HEK293 (cell line): ENCODE measurements around the gene PLOD3.
A peak's percentile ranks its signal among the peaks of the same experiment; 100 is the strongest.

ENCODE experiments used
- CTCF ChIA-PET: fragments of 350-600 bp; formaldehyde crosslinking; extraction: SDS; loops from one replicate; lab custom pipeline; 2021; ENCODE audit warnings: antibody characterized with exemption; lab: Yijun Ruan, JAX
- POLR2A ChIA-PET: fragments of 300-600 bp; formaldehyde crosslinking; extraction: SDS; loops from one replicate; lab custom pipeline; 2020; ENCODE audit warnings: antibody characterized with exemption, inconsistent platforms; lab: Yijun Ruan, JAX
- H3K27ac ChIP-seq: fragments of 200-500 bp; sonication (Bioruptor generic); 2 replicates; pipeline ENCODE4 v1.5.1; 2014; ENCODE audit warnings: low read depth, low read length, control low read depth, inconsistent platforms; ENCODE audit errors: extremely low read depth
- H3K36me3 ChIP-seq, 2 experiments: fragments of 200-500 bp in 1 of 2; sonication (Bioruptor generic) in 1 of 2; 1 replicate in 1 of 2; 2 replicates in 1 of 2; pipeline ENCODE4 v1.5.1; 2014 to 2017; ENCODE audit warnings: inconsistent platforms in 2 of 2, low read length in 2 of 2; ENCODE audit not compliant: control insufficient read depth in 2 of 2, insufficient read depth in 1 of 2
- H3K4me1 ChIP-seq: fragments of 200-500 bp; sonication (Bioruptor generic); 2 replicates; pipeline ENCODE4 v1.5.1; 2014; ENCODE audit warnings: mild to moderate bottlenecking, low read length, inconsistent platforms; ENCODE audit not compliant: control insufficient read depth, insufficient read depth
- H3K4me3 ChIP-seq: 2 replicates; pipeline ENCODE4 v1.5.1; 2011; ENCODE audit warnings: low read depth, mild to moderate bottlenecking, control low read depth, low read length, moderate library complexity
- H3K9me3 ChIP-seq: fragments of 200-500 bp; sonication (Bioruptor generic); 2 replicates; pipeline ENCODE4 v1.5.1; 2014; ENCODE audit warnings: low read depth, low read length, inconsistent platforms; ENCODE audit not compliant: control insufficient read depth, insufficient read depth
- MEIS1 ChIP-seq: sonication (generic); formaldehyde crosslinking; IDR thresholded peaks from 2 replicates; pipeline ENCODE4 v1.8.1; 2022; ENCODE audit warnings: missing genetic modification reagents, mild to moderate bottlenecking, borderline replicate concordance
- OSR2 ChIP-seq: fragments of 450-650 bp; formaldehyde crosslinking; IDR thresholded peaks from 2 replicates; pipeline ENCODE4 v1.5.1; 2016; ENCODE audit warnings: missing biosample characterization, missing genetic modification characterization
- REPIN1 ChIP-seq: fragments of 450-650 bp; formaldehyde crosslinking; IDR thresholded peaks from 2 replicates; pipeline ENCODE4 v1.5.1; 2017; ENCODE audit warnings: missing biosample characterization, missing genetic modification characterization, low read depth
- SALL2 ChIP-seq: fragments of 450-650 bp; formaldehyde crosslinking; IDR thresholded peaks from 2 replicates; pipeline ENCODE4 v1.5.0; 2017; ENCODE audit warnings: missing biosample characterization, mild to moderate bottlenecking, missing genetic modification characterization, borderline replicate concordance
- SCRT1 ChIP-seq: fragments of 450-650 bp; formaldehyde crosslinking; IDR thresholded peaks from 2 replicates; pipeline ENCODE4 v1.5.1; 2016; ENCODE audit warnings: missing biosample characterization, missing genetic modification characterization, borderline replicate concordance
- ZNF114 ChIP-seq: fragments of 450-650 bp; formaldehyde crosslinking; IDR thresholded peaks from 2 replicates; pipeline ENCODE4 v1.5.0; 2017; ENCODE audit warnings: missing biosample characterization, missing genetic modification characterization
- ZNF248 ChIP-seq: fragments of 450-650 bp; formaldehyde crosslinking; IDR thresholded peaks from 2 replicates; pipeline ENCODE4 v1.5.1; 2017; ENCODE audit warnings: missing biosample characterization, missing genetic modification characterization
- ZNF37A ChIP-seq: fragments of 450-650 bp; IDR thresholded peaks from 2 replicates; pipeline ENCODE4 v1.5.1; 2018; ENCODE audit warnings: missing biosample characterization, missing genetic modification characterization
- ZNF585B ChIP-seq: fragments of 450-650 bp; formaldehyde crosslinking; IDR thresholded peaks from 2 replicates; pipeline ENCODE4 v1.5.1; 2016; ENCODE audit warnings: missing biosample characterization, missing genetic modification characterization
- ZNF596 ChIP-seq: fragments of 450-650 bp; IDR thresholded peaks from 2 replicates; pipeline ENCODE4 v1.5.0; 2018; ENCODE audit warnings: missing biosample characterization, mild to moderate bottlenecking, missing genetic modification characterization, moderate library complexity
- ZNF610 ChIP-seq: fragments of 450-650 bp; formaldehyde crosslinking; IDR thresholded peaks from 2 replicates; pipeline ENCODE4 v1.5.1; 2016; ENCODE audit warnings: missing biosample characterization, missing genetic modification characterization, borderline replicate concordance
- ZNF621 ChIP-seq: fragments of 450-650 bp; formaldehyde crosslinking; IDR thresholded peaks from 2 replicates; pipeline ENCODE4 v1.5.1; 2017; ENCODE audit warnings: missing biosample characterization, missing genetic modification characterization
- ZNF664 ChIP-seq: fragments of 450-650 bp; formaldehyde crosslinking; IDR thresholded peaks from 2 replicates; pipeline ENCODE4 v1.5.1; 2016; ENCODE audit warnings: missing biosample characterization, missing genetic modification characterization
- ZNF701 ChIP-seq: fragments of 450-650 bp; formaldehyde crosslinking; IDR thresholded peaks from 2 replicates; pipeline ENCODE4 v1.5.1; 2016; ENCODE audit warnings: missing biosample characterization, missing genetic modification characterization
- ZNF785 ChIP-seq: fragments of 450-650 bp; formaldehyde crosslinking; IDR thresholded peaks from 2 replicates; pipeline ENCODE4 v1.5.1; 2016; ENCODE audit warnings: missing biosample characterization, missing genetic modification characterization
- ZNF830 ChIP-seq: fragments of 450-650 bp; IDR thresholded peaks from 2 replicates; pipeline ENCODE4 v1.5.0; 2018; ENCODE audit warnings: missing biosample characterization, missing genetic modification characterization, low read depth, mild to moderate bottlenecking, moderate library complexity
- ZSCAN16 ChIP-seq: fragments of 450-650 bp; formaldehyde crosslinking; IDR thresholded peaks from 2 replicates; pipeline ENCODE4 v1.5.1; 2016; ENCODE audit warnings: missing biosample characterization, missing genetic modification characterization
- ZSCAN30 ChIP-seq: fragments of 450-650 bp; IDR thresholded peaks from 2 replicates; pipeline ENCODE4 v1.5.1; 2018; ENCODE audit warnings: missing biosample characterization, mild to moderate bottlenecking, missing genetic modification characterization, moderate library complexity
- TF ChIP-seq, protein P1 (sequence below): fragments of 450-650 bp; IDR thresholded peaks from 2 replicates; pipeline ENCODE4 v1.5.1; 2018; ENCODE audit warnings: missing biosample characterization, missing genetic modification characterization
- TF ChIP-seq, protein P2 (sequence below): fragments of 450-650 bp; formaldehyde crosslinking; IDR thresholded peaks from 2 replicates; pipeline ENCODE4 v1.5.1; 2017; ENCODE audit warnings: missing biosample characterization, missing genetic modification characterization
- TF ChIP-seq, protein P3 (sequence below): fragments of 450-650 bp; formaldehyde crosslinking; IDR thresholded peaks from 2 replicates; pipeline ENCODE4 v1.5.1; 2016; ENCODE audit warnings: missing biosample characterization, missing genetic modification characterization
- TF ChIP-seq, protein P4 (sequence below): fragments of 450-650 bp; formaldehyde crosslinking; IDR thresholded peaks from 2 replicates; pipeline ENCODE4 v1.5.1; 2016; ENCODE audit warnings: missing biosample characterization, missing genetic modification characterization

Gene PLOD3

DNA sequence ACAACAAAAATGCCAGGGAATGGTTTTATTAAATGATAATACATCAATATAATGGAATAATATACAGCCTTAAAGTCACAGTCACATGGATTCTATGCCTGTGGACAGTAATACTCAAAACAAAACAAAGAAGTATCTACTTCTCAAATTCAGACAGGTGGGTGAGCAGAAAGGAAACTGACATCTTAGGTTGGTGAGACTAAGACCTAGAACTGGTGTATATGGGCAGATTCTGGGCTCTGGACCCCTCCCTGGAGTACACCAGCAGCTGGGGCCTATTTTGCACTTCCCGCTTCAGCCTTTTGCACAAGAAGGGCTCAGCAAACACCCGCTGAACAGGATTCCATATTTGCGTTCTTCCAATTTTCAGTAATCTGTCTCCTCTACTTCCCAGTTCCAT, 32.9 kb upstream of the PLOD3 start:
- Histone ChIP-seq H3K4me3 (no peak overlapping the region), H3K27ac (no peak overlapping the region), H3K4me1 (peaks cover 2% of the 10 kb centered on the region; the same call in 1 of the 2 replicates), H3K9me3 (no peaks in the 10 kb centered on the region), H3K36me3 (peaks cover 0 to 9% of the 10 kb centered on the region in 2 experiments; a peak in 2 of 3 replicates)
- ChIA-PET CTCF (interaction anchor here (1.4 kb wide), 1 partner anchor 107 kb away, joined by 3 read pairs; no protein-coding TSS in a partner anchor), POLR2A (interaction anchor here (2.7 kb wide), 1 partner anchor 32 kb away, joined by 16 read pairs; the partner anchor contains the start of genes PLOD3 and ZNHIT1)
- no peak for TF ChIP-seq ZNF701
- TF ChIP-seq ZNF596 (tag by site-specific recombination): no peak
- no peak for TF ChIP-seq ZNF248
- TF ChIP-seq SALL2: no peak
- TF ChIP-seq ZNF785: no peak
- TF ChIP-seq, protein P1, sequence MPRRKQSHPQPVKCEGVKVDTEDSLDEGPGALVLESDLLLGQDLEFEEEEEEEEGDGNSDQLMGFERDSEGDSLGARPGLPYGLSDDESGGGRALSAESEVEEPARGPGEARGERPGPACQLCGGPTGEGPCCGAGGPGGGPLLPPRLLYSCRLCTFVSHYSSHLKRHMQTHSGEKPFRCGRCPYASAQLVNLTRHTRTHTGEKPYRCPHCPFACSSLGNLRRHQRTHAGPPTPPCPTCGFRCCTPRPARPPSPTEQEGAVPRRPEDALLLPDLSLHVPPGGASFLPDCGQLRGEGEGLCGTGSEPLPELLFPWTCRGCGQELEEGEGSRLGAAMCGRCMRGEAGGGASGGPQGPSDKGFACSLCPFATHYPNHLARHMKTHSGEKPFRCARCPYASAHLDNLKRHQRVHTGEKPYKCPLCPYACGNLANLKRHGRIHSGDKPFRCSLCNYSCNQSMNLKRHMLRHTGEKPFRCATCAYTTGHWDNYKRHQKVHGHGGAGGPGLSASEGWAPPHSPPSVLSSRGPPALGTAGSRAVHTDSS (tag by site-specific recombination): no peak
- no peak for TF ChIP-seq ZSCAN16 (tag by site-specific recombination)
- TF ChIP-seq ZNF621 (tag by site-specific recombination): no peak
- no peak for TF ChIP-seq MEIS1 (CRISPR knock-in tag)
- TF ChIP-seq, protein P2, sequence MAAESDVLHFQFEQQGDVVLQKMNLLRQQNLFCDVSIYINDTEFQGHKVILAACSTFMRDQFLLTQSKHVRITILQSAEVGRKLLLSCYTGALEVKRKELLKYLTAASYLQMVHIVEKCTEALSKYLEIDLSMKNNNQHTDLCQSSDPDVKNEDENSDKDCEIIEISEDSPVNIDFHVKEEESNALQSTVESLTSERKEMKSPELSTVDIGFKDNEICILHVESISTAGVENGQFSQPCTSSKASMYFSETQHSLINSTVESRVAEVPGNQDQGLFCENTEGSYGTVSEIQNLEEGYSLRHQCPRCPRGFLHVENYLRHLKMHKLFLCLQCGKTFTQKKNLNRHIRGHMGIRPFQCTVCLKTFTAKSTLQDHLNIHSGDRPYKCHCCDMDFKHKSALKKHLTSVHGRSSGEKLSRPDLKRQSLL (tag by site-specific recombination): no peak
- TF ChIP-seq ZNF830 (tag by site-specific recombination): no peak
- TF ChIP-seq ZNF585B: no peak
- TF ChIP-seq SCRT1 (tag by site-specific recombination): no peak
- TF ChIP-seq REPIN1 (tag by site-specific recombination): no peak
- TF ChIP-seq, protein P3, sequence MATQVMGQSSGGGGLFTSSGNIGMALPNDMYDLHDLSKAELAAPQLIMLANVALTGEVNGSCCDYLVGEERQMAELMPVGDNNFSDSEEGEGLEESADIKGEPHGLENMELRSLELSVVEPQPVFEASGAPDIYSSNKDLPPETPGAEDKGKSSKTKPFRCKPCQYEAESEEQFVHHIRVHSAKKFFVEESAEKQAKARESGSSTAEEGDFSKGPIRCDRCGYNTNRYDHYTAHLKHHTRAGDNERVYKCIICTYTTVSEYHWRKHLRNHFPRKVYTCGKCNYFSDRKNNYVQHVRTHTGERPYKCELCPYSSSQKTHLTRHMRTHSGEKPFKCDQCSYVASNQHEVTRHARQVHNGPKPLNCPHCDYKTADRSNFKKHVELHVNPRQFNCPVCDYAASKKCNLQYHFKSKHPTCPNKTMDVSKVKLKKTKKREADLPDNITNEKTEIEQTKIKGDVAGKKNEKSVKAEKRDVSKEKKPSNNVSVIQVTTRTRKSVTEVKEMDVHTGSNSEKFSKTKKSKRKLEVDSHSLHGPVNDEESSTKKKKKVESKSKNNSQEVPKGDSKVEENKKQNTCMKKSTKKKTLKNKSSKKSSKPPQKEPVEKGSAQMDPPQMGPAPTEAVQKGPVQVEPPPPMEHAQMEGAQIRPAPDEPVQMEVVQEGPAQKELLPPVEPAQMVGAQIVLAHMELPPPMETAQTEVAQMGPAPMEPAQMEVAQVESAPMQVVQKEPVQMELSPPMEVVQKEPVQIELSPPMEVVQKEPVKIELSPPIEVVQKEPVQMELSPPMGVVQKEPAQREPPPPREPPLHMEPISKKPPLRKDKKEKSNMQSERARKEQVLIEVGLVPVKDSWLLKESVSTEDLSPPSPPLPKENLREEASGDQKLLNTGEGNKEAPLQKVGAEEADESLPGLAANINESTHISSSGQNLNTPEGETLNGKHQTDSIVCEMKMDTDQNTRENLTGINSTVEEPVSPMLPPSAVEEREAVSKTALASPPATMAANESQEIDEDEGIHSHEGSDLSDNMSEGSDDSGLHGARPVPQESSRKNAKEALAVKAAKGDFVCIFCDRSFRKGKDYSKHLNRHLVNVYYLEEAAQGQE (tag by site-specific recombination): no peak

DNA sequence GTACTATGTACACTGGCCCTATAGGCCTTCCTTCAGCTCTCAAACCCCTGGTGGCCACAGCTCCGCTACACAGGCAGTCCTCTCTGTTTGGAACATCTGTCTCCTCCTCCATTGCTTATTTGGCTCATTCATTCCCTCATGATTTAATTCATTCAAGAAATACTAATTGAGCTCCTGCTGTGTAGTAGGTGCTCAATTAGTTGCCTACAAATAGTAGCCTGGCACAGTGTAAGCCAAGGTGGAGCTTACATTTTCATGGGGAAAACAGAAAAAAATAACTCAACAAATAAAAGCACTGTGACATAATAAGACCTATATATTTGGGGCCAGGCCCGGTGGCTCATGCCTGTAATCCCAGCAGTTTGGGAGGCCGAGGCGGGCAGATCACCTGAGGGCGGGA, 30.9 kb upstream of the PLOD3 start:
- Histone ChIP-seq H3K27ac (no peak overlapping the region), H3K4me1 (peaks cover 2% of the 10 kb centered on the region; the same call in 1 of the 2 replicates), H3K9me3 (no peaks in the 10 kb centered on the region), H3K36me3 (peaks cover 0 to 13% of the 10 kb centered on the region in 2 experiments; a peak in 2 of 3 replicates), H3K4me3 (no peak overlapping the region)
- POLR2A ChIA-PET: interaction anchor here (0.6 kb wide), 1 partner anchor 368 kb away, joined by 9 read pairs; no protein-coding TSS in a partner anchor
- no peak for TF ChIP-seq ZNF114 (tag by site-specific recombination)
- no peak for TF ChIP-seq ZNF37A
- TF ChIP-seq OSR2: no peak
- TF ChIP-seq, protein P4, sequence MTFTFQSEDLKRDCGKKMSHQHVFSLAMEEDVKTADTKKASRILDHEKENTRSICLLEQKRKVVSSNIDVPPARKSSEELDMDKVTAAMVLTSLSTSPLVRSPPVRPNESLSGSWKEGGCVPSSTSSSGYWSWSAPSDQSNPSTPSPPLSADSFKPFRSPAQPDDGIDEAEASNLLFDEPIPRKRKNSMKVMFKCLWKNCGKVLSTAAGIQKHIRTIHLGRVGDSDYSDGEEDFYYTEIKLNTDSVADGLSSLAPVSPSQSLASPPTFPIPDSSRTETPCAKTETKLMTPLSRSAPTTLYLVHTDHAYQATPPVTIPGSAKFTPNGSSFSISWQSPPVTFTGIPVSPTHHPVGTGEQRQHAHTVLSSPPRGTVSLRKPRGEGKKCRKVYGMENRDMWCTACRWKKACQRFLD (tag by site-specific recombination): no peak
- no peak for TF ChIP-seq ZSCAN30 (tag by site-specific recombination)
- TF ChIP-seq ZNF664 (tag by site-specific recombination): peak; percentile 96
- TF ChIP-seq, protein P2 (tag by site-specific recombination): no peak
- no peak for TF ChIP-seq ZNF610 (tag by site-specific recombination)
- CTCF ChIA-PET: interaction anchor here (0.6 to 2.3 kb wide), 3 partner anchors 34 to 1424 kb away, joined by 3 to 10 read pairs (median 4); no protein-coding TSS in a partner anchor
